Left forelimb (tissue), 1 donor: Measurements from ENCODE around the gene TLNRD1.

Experiments used
- DNase-seq: peaks from one replicate; pipeline ENCODE4 v3.0.0-alpha.2; 2018; ENCODE audit warnings: low spot score

Gene TLNRD1

DNA sequence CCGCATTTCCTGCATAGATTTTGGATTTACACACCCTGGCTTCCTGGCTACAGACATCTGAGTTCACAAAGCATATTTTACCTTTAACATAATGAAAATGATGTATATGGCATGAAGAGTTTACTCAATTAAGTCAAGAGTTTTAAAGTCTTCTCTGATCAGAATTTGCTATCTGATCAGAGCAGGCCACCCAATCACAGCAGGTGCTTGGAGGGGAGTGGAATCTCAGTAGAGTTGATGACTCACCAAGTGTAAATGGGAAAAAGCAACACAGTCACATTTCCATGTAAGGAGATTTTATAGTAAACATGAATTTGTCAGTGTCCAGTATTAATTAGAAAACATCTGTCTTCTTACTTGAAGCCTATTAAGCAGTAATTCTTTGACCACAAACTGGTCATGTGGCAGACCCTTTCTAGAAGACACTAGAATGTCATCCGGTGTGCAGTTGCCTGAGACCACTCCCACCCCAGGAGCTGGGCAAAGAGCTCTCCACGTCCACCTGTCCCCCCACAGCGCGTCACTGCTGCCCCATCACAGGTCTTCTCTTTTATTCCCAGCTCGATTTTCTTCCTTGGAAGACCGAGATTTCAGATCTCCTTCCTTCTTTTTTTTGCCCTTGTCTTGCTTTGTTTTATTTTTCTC, 21.9 kb upstream of the TLNRD1 start:
- DNase-seq: no peak

DNA sequence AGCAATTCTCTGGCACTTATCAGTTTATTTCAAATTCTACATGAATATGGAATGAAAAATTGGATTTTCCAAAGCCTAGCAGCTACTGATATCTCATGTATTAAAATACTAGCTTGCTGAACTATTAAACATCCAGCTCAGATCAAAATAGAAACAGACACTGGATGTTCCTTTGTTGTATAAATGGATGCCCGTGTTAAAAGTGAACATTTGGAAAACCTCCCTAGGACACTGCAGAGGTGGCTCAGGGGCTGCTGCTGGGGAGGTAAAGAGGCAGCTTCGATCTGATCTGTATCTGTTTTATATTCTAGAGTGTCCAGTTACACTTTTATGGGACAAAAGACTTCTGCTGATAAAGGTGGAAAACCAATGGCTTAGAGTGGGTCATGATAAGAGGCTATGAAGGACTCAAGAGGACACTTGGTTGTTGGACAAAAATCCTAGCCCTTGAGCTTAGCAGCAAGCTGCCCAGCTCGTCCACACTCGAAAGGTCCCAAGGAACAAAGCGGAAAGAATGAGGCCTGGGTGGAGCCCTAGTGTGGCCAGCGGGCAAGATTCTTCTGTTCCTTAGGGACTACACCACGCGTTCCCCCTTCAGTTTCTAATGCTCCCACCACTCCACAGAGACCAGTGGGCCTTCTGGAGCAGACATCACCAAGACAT, 21.1 kb upstream of the TLNRD1 start:
- DNase-seq: no peak

DNA sequence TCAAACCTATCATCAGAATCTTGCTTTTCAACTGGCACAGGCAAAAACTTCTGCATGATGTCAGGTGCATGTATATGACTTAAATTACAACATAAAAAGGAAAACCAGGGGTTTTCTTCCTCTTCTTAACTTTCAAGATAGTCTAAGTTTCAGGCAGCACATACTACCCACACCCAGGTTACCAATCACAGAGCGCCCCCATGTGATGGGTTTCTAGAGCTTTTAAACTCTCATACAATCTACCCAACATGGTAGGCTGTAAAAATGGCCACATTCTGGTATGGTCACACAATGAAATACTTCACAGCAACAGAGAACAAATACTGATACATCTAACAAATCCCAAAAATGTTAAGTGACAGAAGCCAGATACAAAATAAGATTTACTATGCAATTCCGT, 18.5 kb upstream of the TLNRD1 start:
- DNase-seq: no peak

DNA sequence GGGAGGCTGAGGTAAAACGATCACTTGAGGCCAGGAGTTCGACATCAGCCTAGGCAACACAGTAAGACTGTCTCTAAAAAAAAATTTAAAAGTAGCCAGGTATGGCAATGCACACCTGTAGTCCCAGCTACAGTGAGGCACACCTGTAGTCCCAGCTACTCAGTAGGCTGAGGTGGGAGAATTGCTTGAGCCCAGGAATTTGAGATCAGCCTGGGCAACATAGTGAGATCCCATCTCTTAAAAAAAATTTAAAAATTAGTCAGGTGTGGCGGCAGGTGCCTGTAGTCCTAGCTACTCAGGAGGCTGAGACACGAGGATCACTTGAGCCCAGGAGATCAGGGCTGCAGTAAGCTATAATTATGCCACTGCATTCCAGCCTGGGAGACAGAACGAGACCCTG, 17.9 kb upstream of the TLNRD1 start:
- DNase-seq: no peak

DNA sequence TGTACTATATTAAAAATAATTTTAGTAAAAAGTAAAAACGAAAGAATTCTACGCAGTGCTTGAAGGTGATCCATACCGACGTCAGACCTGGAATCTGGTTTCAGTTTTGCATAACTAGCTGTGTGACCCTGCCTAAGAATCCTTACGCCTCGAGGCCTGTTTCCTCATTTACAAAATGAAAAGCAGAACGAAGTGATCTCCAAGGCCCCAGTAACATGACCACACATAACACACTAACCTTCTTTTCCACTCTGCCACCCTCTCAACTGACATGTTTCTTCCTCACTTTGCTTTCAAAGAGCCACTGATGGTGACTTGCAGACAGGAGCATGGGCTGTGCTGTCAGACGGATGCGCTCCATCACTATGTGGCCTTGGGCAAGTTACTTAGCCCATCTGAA, 15.9 kb upstream of the TLNRD1 start:
- DNase-seq: no peak

DNA sequence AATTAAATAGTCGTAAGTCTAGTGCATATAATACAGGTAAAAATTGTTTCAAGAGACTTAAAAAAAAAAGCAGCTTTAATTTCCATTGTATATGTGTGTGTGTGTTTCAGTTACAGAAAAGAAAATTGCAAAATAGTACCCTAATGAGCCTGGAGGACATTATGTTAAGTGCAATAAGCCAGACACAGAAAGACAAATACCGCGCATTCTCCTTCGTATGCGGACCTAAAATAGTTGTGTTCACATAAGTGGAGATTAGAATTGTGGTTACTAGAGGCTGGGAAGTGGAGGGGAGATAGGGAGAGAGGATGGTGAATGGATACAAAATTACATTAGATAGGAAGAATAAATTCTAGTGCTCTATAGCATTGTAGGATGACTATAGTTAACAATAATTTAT, 14.7 kb upstream of the TLNRD1 start:
- no peak for DNase-seq

DNA sequence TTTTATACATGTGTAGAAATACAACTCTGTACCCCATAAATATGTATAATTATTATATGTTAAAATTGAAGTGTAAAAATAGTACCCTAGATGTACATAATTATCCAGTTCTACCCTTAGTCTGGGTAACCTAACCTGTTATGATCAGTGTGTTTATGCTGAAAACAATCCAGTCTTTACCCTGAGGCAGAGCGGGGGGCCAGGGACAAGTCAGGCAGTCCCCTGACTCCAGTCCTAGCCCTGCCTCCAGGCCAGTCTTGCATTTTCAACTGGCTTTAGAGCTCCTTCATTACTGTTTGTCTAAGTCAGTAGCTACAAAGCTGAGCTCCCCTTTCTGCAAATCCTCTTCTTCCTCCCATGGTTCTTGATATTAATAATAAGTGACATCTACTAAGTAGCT, 14.2 kb upstream of the TLNRD1 start:
- DNase-seq: no peak

DNA sequence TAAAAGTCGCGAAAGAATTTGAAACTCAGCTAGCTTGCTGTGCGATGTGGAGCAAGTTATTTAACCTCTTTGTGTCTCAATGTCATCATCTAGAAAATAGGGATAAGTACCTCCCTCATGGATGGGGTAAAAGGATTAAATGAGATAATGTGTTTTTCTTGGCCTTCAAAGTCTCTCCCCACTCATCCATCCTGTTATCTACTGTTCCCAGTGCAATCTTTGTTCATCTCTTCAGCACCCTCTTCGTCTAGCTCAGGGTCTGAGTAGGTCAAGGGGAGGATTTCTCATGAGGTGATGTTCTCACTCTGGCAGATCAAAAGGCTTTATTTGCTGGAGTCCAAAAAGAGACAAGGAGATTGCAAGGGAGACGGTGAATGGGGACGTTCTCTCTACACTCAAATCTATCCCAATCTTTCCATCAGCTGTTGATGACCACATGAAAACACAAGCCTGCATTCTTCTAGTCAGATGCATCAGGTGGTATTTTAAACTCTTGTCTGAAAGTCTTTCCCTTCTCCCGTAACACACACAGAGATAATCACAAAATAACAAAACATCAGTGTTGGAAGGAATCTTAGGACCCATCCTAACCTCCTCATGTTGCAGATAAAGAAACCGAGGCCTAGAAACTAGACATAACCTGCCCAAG, 12.5 kb upstream of the TLNRD1 start:
- no peak for DNase-seq

DNA sequence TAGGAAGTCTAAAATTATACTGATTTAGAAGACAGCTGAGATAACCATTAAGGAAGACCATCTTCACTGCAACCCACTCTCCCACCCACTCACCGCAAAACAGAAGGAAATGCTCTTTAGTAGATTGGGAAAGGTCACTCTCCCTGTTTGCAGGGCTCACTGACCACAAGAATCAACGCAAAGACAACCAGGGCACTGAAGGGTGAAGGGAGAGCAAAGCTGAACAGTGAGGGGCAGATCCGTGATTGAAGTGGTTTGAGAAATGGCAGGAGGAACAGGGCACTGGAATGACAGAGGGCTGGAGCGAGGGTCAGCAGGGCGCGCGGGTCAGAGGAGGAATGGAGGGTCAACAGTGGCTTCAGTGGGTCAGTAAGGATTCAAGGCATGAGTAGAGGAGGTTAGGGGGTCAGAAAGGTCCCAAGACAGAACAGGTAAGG, 11.6 kb upstream of the TLNRD1 start:
- DNase-seq: no peak

DNA sequence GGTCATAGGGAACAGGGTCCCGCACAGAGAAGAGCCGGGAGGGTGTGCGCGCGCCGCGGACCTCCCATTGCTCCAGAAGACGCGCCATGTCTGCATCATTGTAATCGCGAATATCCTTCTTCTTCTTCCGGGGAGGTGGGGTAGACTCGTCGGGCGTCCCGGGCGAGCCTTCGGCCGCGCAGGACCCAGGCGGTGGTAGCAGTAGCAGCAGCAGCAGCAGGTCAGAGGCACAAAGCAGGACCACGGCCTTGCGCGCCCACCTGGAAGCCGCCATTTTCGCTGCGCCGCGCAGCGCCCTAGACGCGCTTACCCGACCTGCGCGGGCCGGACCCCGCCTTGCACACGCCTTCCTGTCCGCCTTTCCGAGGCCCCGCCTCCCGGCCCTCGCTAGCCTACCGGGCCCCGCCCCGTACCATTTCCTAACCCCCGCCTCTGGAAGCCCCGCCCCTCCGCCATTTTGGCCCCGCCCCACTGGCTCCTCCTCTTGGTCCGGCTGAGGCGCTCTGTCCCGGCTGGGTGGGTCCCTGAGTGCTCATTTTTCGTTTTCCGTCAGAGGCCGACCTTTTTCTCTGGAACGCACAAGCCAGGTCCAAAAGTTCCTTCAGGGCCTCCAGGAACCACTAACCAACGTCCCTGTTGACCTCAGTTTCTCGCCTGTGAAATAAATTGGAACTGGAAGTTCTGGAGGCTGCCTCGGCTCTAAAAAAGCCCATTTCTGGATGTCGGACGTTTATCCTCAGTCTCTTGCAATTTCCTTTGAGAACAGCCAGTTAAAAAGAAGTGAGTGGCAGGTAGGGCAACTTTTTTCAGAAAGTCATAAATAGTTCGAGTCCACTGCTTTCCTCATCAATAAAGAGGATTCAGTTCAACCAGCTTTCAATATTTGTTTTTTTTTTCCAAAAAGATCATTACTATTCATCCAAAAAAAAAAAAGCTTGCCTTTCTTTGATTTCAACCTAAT, 10.9 kb upstream of the TLNRD1 start, which contains the start of gene MESD:
Gene MESD, minus strand, starts transcription at position 302 of the 961 bp plus-strand sequence. Its CDS starts 28 bp downstream, at position 274.
- DNase-seq: peak; percentile 99

DNA sequence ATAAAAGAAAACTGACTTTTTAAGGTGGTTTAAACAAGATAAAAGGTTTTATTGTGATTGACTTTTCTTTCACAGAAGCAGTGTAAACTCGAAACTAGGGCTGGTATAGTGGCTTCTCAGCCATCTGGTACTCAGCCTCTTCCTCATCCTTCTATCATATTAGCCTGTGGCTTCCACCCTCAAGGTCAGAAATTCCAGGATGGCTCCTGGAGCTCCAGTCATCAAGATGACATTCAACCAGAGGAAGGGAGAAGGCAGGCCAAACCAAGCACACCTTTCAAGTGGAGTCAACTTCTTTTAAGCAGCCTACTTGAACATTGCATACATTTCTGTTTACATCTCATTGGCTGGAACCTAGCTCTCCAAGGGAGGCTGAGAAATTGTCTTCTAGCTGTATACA, 9.8 kb upstream of the TLNRD1 start:
- DNase-seq: no peak

DNA sequence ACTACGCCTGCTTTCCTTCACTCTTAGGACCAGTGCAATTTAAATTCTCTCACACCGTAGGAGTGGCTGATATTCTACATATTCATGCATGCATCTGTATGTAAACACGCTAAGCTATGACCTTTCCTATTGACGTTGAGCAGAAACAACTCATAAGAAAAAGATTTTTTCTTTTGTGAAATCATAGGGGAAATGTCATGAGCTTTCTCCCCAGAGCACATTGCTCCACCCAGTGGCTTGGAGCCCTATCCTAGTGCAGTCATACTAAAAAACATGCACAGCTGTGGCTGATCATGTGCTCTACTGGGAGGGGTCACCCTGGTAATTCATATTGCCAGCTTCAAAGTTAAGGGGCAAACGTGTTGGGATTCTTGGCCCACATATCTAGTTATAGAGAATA, 9.3 kb upstream of the TLNRD1 start:
- DNase-seq: no peak

DNA sequence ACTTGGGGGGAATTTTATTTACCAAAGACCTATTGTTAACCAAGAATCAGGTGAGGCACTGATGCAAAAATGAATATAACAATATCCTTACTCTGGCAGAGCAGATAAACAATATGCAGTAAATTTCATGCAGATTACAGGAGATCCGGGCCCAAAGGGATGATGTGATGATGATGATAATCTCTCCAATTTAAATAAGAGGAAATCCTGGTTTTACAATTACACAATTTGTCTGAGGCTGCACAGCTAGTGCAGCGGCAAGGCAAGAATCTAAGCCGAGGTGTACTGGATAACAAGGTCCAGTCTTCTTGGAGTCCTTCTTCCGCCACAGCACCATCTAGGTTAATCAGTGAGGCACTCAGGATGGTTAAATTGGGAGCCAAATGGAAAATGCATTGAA, 8.7 kb upstream of the TLNRD1 start:
- no peak for DNase-seq

DNA sequence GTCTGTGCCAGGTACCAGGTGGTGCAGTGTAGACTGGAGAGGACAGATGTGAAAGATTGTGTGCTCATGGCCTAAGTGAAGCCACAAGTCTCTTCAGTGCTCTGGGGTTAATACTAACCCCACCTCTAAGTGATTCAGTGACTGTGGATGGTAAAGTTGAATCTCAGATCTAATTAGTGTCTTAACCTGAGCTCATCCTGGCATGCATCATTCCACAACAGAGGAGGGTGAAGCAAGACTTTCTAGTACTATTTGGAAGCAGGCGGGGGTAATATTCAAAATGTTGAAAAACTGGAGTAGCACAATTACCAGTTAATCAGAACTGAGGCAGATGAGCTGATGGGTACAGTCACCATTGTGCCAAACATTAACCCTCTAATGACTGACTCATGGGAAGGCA, 8.3 kb upstream of the TLNRD1 start:
- no peak for DNase-seq

DNA sequence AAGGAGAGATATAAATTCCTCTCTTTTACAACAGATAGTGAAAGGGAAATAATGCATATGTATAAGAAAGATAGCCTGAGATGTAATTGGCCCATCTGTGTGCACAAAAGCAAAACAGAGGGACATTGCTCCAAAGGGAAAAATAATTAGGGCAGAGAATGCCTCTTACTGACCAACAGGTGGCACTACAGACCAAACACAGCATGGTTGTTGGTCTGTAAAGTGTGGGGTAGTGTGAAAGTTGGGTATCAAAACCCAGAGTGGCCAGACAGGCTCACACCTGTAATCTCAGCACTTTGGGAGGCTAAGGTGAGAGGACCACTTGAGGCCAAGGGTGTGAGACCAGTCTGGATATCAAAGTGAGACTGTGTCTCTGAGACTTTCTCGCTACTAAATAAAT, 4.5 kb upstream of the TLNRD1 start:
- DNase-seq: no peak

DNA sequence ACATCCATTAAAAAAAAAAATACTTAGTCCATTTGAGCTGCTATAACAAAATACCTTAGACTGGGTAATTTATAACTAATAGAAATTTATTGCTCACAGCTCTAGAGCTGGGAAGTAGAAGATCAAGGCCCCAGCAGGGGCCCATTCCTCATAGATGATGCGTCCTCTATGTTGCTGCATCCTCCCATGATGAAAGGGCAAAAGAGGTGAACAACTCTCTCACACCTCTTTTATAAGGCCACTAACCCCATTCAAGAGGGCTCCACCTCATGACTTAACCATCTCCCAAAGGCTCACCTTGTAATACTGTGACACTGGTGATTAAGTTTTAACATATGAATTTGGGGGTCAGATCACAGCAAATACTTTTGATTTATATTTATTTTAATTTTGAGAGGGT, 3.0 kb upstream of the TLNRD1 start:
- no peak for DNase-seq

DNA sequence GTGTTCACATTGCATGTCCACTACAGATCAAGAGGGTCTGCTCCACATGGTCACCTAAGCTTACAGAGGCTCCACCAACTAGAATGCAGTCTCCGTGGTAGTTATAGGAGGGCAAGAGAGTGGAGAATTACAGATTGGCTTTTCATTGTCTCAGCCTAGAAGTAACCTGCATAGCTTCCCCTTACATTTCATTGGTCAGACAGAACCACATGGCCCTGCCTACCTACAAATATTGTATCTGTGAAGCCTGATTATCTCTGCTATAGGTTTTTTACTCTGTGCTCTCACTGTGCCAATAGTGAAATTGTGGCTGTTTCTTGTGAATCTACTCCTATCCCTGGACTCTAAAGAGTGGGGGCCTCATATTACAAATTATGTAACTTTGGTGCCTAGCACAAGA, 2.5 kb upstream of the TLNRD1 start:
- no peak for DNase-seq

DNA sequence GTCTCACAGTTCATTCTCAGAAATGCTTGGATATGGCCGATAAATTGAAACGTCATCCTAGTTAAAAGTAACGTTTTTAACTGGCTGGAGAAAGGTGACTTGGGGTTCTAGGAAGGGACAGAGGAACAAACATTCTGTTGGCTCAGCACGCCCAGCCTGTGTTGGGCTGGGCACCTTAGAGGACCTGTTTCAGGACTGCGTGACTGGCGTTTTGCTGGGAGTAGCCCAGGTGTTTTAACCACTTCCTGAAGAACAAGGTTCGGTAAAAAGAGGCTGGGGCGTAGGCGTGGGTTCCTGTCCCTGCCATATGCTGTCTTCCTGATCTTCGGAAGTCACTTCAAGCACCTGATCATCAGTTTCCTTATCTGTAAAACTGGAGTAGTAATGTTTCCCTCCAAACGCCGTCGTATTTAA, 1.1 kb upstream of the TLNRD1 start:
- no peak for DNase-seq

DNA sequence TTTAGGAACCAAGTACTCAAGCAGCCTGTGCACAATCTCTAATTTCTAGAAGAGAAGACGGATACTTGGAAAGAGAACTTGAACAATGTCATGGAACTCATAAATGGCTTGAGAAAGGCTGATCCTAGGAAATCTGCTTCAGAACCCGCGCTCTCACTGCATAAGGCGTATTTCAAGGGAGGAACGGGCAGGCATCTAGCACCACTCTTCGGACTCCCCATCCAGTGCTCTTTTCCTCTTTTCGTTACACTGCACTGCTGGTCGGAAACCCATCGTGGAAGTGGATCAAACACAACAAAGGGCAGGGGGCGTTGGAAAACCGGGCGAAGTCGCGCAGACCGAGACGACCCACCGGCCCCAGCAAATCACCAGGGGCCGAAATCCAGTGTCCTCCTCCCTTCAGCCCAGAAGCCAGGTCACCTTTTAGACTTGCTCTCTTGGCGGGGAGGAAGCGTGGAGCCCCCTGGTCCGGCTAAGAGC, 539 bp upstream of the TLNRD1 start:
- no peak for DNase-seq

DNA sequence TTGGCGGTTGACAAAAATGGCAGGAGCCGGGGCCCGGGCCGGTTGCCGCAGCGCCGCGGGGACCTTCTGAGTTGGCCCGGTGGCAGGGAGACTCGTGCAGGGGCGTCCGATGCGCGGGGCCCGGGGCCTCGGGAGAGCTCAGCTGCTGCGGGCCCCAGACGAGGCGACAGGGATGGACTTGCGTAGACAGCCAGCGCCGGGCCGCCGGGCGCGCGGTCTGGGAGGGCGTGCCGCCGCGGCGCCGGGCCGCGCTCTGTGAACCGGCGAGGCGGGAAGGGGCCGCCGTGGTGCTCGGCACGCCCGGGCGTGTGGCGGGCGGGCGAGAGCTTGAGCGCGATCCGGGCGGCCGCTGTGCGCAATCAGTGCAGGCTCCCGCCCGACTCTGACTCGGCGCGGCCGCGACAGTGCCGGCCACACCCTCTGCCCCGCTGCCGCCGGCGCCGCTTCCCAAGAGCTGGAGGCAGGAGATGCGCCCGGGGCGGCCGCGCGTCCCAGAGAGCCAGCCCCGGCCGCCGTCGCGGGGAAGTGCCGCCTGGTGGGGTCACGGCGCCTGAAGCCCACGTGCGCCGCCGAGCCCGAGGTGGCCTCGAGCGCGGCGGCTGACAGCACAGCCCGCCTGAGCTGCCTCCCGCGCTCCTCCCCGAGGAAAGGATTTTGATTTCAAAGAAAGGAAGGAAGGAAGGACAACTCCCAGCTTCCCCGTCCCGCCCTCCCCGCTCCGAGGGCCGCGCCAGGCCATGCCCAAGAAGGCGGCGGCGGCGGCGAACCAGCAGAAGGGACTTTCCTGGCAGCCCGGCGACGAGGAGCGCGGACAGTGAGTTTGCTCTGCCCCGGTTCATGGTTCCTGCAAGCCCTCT, 657 bp downstream of the TLNRD1 start:
- DNase-seq: peak; percentile 77

DNA sequence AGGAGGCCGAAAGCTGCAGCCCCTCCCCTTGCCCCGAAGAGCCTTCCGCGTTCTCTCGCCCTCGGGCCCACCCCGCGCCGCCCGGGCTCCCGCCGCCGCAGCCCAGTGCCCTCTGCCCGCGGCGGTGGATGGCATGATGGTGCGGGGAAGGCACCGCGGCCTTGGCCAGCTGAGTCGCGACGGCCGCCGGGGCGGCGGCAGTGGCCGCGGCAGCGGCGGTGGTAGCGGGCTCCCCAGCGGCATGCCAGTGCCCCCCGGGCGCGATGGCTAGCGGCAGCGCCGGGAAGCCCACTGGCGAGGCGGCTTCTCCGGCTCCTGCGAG, 1.2 kb downstream of the TLNRD1 start:
- DNase-seq: no peak
